ENCODE measurements around the gene LHFPL6. TPM values are rescaled to one million over a fixed set of nuclear protein-coding genes. Genes with fewer than 3 reads are reported as not detected.

LHFPL6 gene
- total RNA-seq, 1 donor = 6.2 TPM

GRCh38 chr13:39596176-39596575, 6.8 kb downstream of the LHFPL6 start:
- DNase-seq (ENCODE audit: low read depth in 2 of 3, low spot score in 2 of 3) = no peak

GRCh38 chr13:39590466-39591036, 12.4 kb downstream of the LHFPL6 start:
- no peak for DNase-seq (ENCODE audit: low read depth in 2 of 3, low spot score in 2 of 3)

- no peak for DNase-seq (ENCODE audit: low read depth in 2 of 3, low spot score in 2 of 3)
These were observed 14.6 kb downstream of the LHFPL6 start for GRCh38 chr13:39588384-39588783.

- no peak for DNase-seq (ENCODE audit: low read depth in 2 of 3, low spot score in 2 of 3)
These were observed 15.1 kb downstream of the LHFPL6 start for GRCh38 chr13:39587939-39588338.

GRCh38 chr13:39586958-39587605, 15.9 kb downstream of the LHFPL6 start:
- no peak for DNase-seq (ENCODE audit: low read depth in 2 of 3, low spot score in 2 of 3)

- DNase-seq (ENCODE audit: low read depth in 2 of 3, low spot score in 2 of 3) = peak in 1 of 3 donors; percentile 47
These were observed 16.8 kb downstream of the LHFPL6 start for GRCh38 chr13:39586151-39586550.

GRCh38 chr13:39585219-39585618, 17.8 kb downstream of the LHFPL6 start:
- no peak for DNase-seq (ENCODE audit: low read depth in 2 of 3, low spot score in 2 of 3)

- DNase-seq (ENCODE audit: low read depth in 2 of 3, low spot score in 2 of 3) = no peak
These were observed 22.0 kb downstream of the LHFPL6 start for GRCh38 chr13:39580881-39581575.

- DNase-seq (ENCODE audit: low read depth in 2 of 3, low spot score in 2 of 3) = no peak
These were observed 24.1 kb downstream of the LHFPL6 start for GRCh38 chr13:39578821-39579291.

GRCh38 chr13:39577838-39578491, 25.0 kb downstream of the LHFPL6 start:
- no peak for DNase-seq (ENCODE audit: low read depth in 2 of 3, low spot score in 2 of 3)

GRCh38 chr13:39577203-39577602, 25.8 kb downstream of the LHFPL6 start:
- DNase-seq (ENCODE audit: low read depth in 2 of 3, low spot score in 2 of 3) = no peak

- no peak for DNase-seq (ENCODE audit: low read depth in 2 of 3, low spot score in 2 of 3)
These were observed 27.3 kb downstream of the LHFPL6 start for GRCh38 chr13:39575641-39576238.

GRCh38 chr13:39571502-39572092, 31.4 kb downstream of the LHFPL6 start:
- DNase-seq (ENCODE audit: low read depth in 2 of 3, low spot score in 2 of 3) = no peak

- DNase-seq (ENCODE audit: low read depth in 2 of 3, low spot score in 2 of 3) = no peak
These were observed 35.4 kb downstream of the LHFPL6 start for GRCh38 chr13:39567569-39567968.

GRCh38 chr13:39566216-39566869, 36.6 kb downstream of the LHFPL6 start:
- no peak for DNase-seq (ENCODE audit: low read depth in 2 of 3, low spot score in 2 of 3)

- no peak for DNase-seq (ENCODE audit: low read depth in 2 of 3, low spot score in 2 of 3)
These were observed 37.7 kb downstream of the LHFPL6 start for GRCh38 chr13:39565036-39565949.

- no peak for DNase-seq (ENCODE audit: low read depth in 2 of 3, low spot score in 2 of 3)
These were observed 39.6 kb downstream of the LHFPL6 start for GRCh38 chr13:39563470-39563735.

- DNase-seq (ENCODE audit: low read depth in 2 of 3, low spot score in 2 of 3) = no peak
These were observed 41.0 kb downstream of the LHFPL6 start for GRCh38 chr13:39561971-39562370.

- no peak for DNase-seq (ENCODE audit: low read depth in 2 of 3, low spot score in 2 of 3)
These were observed 43.1 kb downstream of the LHFPL6 start for GRCh38 chr13:39559847-39560246.
